GM19023 (cell line): ENCODE results near the gene RPA1.
"Not testable (repeated sequence)": the region's sequence is repeated elsewhere in the genome, so short reads cannot be mapped to it uniquely, and the experiment has no call there.

ENCODE experiments used
- ATAC-seq: cut with Tn5 transposase; IDR thresholded peaks from one replicate; pipeline ENCODE4 v1.9.1; 2021; ENCODE audit warnings: mild to moderate bottlenecking, moderate library complexity; ENCODE audit not compliant: unreplicated experiment

Gene RPA1

DNA sequence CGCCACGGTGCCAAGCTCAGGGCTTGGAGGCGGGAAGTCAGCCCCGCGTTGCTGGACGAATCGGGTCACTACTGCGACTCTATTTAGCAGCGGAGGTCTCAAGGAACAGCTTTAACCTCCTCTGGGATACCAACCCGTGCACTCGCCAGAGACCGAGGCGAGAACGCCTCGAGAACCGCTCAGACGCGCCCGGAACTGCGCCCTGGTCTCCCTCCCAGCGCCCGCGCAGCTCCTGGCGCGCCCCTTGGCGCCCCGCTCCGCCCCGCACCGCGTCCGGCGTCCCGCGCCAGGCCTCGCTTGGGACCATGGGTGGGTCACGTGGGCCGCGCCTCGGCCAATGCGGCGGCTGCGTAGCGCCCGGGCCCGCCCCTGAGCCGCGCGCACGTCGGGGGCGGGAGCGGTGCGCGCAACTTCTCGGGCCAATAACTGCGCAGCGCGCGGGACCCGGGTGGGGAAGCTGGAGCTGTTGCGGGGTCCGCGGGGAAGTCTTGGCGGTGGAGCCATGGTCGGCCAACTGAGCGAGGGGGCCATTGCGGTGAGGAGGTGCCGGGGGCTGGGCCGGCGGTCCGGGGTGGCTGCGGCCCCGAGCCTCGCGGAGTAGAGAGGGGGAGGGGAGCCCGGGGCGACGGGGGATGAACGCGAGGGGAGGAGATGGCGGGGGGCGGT is at the start of gene RPA1, which contains the start of gene SMYD4:
TSS of gene RPA1 (plus strand) at position 414 of the 666 bp plus-strand sequence. CDS start at position 503, 89 bp downstream.
TSS of gene SMYD4 (minus strand) at position 311 of the 666 bp plus-strand sequence. CDS start 1,908 bp downstream, outside the sequence.
- ATAC-seq: peak; percentile 87

DNA sequence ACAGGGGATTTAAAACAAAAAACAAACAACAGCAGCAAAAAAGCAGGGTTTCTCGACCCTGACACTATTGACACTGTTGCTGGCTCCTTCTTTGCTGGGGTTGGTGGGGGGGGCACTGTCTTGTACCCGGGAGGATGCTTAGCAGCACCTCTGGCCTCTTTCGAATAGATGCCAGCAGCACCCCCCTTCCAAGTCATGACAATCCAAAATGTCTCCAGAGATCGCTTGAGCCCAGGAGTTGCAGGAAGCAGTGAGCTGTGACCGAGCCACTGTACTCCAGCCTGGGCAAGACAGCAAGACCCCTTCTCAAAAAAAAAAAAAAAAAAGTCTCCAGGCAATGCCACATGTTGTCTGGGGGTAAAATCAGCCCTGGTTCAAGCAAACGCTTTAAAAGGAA is 47.6 kb upstream of the RPA1 start:
- ATAC-seq: no peak

DNA sequence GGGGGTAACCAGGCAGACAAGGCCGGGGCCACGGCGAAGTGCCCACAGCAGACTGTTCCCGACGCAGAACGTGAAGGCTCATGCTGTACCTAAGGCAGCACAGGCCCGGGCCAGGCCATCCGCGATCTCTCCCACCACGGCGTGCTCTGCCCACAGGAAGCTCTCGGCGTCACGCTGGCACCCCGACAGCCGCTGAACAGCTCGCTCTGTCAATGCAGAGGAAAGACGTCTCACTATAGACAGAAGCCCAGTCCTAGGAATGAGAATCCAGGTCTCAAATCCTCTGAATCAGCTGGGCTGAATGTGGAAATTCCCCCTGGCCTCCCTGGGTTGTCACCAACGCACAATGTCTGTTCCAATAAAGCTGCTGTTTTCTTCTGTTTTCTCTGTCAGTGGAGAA is 46.5 kb upstream of the RPA1 start:
- ATAC-seq: no peak

DNA sequence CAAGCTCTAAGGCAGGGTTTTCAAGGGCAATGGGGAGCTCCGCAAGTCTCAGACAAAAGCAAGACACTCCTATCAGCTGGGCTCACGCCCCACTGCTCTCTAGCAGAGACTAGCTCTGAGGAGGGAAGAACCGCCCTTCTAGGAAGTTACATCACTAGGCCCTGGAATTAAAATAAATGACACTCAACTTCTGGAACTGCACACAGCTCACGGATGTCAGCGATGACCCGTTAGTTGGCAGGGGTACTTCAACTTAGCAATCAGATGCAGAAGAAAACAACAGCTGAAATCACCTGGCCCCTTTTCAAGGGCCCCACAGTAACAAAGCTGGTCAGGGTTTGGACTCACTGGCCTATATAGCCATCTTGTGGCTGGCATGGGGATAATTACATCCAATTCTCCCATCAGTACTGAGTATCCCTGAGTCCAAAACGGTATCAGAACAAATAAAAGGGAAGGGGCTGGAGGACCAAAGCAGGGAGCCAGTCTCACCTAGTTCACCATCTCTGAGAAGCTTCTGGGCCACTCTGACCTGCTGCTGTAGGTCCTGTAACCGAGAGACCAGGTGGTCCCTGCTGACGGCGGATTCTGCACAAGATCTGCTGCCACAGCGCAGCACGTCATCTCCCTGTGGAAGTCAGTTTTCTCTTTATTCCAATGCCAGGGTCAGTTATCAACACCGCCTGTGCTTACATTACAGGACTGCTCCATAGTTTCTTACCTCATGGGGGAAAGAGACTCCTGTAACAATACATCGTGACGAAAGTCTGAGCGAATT is 45.8 kb upstream of the RPA1 start:
- no peak for ATAC-seq

DNA sequence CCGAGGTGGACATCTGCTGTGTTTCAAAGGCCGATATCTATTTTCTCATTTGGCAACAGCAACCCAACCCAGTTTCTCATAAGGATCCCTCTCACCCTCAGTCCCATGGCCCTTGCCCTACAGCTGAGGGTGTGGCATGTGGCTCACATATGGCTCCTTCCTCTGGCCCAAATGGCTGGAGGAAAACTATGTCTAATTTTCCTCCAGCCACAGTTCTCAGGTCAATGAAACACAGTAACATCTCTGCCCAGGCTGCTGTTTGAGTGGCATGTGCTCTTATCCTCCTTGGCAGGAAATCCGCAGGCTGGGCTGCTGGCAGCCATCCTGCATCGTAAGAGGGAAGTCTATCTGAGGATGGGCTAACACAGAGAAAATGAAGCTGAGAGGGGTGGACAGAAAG is 43.9 kb upstream of the RPA1 start:
- no peak for ATAC-seq

DNA sequence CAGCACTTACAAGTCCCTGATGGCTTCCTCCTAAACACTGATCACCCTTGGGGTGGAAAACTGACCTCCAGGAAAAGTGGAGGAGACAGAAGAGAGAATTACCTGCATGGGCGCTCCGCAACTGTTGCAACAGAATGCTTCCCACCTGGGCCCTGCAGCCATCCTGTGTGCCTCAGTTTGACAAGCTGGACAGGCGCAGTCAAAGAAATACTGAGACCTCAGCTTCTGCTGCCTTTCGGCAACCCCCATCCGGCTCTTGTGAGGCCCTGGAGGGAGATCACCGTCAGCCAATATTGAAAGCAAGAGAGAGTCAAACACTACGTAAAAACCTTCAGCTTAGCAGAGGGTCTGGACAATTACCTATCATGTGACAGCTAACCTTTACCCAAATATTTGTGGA is 43.1 kb upstream of the RPA1 start:
- no peak for ATAC-seq

DNA sequence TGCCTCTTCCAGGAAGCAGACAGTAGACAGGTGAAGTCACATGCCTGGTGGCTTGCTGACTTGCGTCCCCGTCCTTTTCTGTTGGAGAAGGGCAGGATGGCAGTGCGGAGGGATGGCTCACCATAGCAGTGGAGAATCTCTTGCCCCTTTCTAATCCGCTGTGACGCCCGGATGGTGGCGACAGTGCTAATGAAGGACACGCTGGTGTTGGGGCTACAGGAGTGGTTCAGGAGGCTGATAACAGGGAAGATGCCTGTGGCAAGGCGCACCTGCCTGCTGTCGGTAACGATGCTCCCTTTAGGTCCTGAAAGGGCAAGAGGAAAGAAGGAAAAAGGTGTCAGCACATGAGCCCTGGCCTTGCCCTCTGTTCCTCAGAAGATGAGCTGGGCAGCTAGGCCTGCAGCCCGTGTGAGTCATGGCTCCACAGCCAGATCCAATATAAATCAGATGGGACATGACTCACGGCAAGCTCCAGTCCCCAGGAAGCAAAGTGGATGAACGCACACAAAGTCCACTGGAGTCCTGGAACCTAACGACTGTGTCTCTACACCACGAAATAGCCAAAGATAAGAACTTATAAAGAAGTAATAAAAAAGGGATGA is 42.4 kb upstream of the RPA1 start:
- no peak for ATAC-seq

DNA sequence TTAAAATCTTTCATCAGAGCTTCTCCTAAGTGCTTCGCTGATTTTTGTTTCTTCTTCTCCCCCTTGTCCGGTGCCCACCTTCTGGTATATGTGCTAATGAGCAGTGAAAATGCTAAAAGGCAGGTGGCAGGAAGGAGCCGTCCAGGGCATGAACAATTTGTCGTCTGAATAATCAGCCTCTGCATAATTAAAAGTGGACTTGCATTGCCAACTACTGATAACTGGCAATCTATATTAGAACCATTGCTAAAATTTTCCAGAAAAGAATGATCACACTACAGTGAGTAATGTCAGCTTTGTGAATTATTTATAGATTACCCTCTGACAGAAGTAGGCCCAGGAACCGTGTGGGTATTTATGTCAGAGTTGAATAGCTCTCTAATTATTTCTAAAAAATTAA is 39.9 kb upstream of the RPA1 start:
- ATAC-seq: no peak

DNA sequence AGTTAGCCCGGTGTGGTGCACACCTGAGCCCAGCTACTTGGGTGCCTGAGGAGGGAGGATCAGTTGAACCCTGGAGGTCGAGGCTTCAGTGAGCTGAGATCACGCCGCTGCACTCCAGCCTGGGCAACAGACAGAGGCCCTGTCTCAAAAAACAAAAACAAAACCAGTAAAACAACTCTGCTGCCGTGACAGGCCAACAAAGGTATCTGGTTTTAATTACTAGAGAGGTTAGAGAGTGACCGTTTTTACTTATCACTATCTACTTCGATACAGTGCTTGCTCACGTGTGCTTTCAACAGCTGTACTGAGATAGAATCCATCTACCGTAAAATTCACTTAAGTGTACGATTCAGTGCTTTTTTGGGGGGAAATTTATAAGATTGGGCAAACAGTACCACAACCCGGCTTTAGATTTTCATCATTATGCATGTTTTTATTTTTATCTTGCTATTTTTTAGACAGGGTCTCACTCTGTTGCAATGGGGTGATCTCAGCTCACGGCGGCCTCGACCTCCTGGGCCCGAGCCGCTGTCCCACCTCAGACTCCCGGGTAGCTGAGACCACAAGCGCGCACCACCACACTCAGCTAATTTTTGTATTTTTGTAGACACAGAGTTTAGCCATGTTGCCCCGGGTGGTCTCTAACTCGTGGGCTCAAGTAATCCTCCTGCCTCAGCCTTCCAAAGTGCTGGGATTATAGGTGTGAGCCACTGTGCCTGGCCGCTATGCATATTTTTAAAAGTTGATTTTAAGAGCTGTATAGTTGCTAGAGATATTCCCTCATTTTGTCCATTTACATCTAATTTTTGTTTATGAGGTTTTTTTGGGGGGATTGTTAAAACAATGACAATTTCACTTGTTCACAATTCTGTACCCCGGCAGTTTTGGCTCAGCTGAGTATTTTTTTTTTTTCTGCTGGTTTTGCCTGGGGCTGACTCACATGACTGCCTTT is 37.0 kb upstream of the RPA1 start:
- no peak for ATAC-seq

DNA sequence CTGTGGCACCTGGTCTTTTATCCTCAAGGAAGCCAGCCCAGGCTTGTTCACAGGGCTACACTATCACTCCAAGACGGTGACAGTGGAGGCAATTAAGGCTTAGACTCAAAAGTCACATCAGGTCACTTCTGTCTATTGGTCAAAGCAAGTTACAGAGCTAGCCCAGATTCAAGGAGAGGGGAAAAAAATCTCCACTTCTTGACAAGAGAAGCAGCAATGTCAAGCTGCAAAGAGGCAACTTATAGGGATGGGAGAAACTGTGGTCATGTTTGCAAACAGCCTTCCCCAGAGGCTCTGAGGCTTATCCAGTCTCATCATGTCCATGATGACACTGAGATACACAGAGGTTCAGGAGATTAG is 36.4 kb upstream of the RPA1 start:
- no peak for ATAC-seq

DNA sequence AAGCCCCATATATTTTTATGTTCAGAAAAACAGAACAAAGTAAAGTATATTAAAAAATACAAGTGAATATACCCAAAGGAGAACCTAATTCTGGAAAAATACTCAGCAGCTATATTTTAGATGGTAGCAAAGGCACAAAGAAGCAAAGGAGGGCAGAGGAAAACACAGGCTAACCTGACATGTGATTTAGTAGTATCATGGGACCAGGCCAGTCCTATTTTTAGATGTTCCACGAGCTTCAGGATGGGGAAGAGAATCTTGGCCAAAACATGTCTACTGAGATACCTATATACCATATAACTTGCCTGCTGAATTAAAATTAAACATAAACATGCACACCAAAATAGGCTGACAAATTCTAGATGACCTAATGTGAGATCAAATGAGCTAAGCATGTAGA is 33.0 kb upstream of the RPA1 start:
- ATAC-seq: no peak

DNA sequence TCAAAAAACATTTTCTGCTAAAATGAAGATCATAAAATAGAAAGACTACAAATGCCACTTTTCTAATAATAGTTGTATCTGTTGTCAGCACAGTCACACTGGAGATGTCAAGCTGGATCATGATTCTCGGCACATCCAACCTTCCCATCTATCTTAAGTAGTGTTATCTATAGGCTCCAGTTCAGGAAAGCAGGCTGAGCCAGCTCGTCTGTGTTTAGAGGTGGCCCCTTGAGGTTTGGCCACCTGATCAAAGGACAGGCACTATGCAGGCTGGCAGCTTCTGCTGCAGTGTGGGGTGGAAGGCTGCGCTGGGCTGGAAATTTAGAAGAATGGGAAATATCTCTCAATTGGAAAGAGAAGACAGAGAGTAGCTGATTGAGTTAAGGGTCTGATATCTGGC is 32.5 kb upstream of the RPA1 start:
- ATAC-seq: no peak

DNA sequence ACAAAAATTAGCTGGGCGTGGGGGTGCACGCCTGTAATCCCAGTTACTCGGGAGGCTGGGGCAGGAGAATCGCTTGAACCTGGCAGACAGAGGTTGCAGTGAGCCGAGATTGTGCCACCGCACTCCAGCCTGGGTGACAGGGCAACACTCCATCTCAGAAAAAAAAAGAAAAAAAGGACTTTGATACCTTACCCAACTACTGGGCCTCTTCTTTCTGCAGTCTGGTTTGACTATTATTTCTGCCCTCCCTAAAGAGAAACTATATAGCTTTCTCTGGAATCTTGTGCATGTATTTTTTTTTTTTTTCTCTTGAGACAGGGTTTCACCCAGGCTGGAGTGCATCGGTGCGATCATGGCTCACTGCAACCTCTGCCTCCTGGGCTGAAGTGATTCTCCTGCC is 32.0 kb upstream of the RPA1 start:
- ATAC-seq: not testable (repeated sequence)

DNA sequence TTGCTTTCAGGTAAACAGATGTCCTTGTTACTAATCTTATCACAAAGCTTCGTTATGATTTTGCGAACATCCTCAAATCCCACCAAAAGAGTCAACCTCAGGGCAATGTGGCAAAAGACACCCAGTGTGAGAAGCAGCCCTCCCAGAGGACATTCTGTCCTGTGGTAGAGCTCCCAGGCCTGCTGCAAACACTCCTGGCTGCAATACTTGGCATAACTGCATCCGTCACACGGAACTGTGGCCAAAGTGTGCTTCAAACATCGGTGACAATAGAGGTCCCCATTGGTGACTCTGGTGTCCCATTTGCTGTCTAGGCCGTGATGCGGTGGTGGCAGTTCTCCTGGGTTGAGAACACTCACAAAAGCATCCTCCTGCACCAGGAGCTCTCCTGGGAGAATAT is 29.6 kb upstream of the RPA1 start:
- ATAC-seq: no peak

DNA sequence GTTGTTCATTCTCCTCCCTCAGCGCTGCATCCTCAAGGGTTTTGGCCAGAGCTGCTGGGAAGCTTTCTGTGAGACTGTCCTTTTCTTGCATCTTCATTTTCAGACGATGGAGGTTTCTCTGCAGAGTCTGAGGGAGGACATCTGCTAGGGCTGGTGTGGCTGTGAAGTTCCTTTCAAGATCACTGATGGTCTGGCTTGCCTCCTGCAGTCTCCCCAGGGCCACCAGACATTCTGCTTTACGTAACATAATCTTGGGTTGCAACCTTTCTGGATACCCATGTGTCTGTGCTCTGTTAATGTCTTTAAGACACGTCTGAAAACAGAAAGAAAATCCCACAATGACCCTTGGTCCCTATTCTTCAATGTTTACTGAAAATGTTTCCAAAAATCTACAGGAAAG is 29.1 kb upstream of the RPA1 start:
- ATAC-seq: no peak

DNA sequence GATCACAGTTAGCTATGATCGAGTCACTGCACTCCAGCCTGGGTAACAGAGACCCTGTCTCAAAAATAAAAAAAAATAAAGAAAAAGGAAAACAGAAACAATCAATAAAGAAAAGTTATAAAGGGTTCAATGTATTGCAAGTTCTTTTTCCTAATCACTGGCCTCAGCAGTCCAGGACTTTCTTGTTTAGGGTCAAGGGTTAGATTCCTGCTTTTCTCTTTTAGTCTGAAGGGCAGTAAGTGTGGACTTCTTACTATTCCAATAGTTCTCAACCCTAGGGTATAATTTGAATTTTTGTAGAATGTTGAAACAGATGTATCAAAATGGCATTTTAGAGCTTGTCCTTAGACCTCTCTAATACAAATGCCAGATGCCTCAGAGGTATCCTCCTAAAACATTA is 27.4 kb upstream of the RPA1 start:
- ATAC-seq: no peak

DNA sequence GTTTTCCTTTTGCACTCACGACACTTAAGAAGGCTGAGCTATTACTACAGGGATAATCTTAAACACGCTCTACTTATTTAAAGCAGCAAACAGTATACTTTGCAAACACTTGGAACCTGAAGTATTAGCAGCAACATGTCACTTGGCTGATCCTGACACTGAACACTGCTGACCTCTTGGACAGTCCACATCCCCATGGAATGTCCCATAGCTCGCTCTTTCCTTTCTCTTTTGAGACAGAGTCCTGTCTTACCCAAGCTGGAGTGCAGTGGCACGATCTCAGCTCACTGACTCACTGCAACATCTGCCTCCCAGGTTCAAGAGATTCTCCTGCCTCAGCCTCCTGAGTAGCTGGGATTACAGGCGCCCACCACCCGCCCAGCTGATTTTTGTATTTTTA is 26.5 kb upstream of the RPA1 start:
- ATAC-seq: no peak

DNA sequence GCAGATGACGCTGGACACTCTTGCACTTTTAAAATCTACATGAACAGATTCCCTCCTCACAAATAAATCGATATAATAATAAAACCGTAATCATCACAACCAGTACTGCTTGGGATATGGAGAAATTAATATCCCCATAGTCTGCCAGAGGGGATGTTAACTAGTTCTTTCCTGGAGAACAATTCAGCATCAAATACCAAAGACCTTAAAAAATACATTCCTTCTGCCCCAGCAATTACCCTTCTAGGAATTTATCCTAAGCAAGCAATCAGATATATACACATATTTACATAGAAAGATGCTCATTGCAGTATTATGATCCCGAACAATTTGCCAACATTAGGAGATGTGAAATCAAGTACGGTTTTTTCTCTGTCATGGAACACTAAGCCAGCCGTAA is 21.9 kb upstream of the RPA1 start:
- ATAC-seq: no peak

DNA sequence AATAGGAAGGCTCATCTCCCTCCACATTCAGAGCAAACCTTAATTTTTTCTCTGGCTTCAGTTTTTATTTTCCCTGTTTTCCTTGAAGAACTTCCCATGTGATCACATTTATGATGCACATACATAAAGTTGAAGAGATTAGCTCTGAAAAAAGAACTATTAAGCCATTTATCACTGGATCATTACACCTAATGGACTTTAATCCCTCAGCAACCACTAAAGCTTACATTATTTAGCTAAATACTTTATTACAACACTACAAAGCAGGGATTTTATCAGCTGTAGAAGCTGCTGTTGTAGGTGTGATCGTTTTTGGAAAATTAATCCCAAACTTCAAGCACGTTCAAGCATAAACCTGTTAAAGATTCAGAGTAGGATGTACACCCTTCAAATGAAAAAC is 21.2 kb upstream of the RPA1 start:
- no peak for ATAC-seq

DNA sequence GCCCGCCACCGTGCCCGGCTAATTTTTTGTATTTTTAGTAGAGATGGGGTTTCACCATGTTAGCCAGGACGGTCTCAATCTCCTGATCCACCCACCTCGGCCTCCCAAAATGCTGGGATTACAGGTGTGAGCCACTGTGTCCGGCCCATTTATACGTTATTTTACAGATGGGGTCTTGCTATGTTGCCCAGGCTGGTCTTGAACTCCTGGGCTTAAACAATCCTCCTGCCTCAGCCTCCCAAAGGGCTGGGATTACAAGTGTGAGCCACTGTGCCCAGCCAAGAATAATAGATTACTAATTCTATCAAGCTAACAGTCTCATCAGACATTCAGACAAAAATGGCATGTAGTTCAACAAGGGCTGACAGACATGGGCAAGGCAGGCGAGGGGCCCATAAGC is 20.0 kb upstream of the RPA1 start:
- ATAC-seq: not testable (repeated sequence)

DNA sequence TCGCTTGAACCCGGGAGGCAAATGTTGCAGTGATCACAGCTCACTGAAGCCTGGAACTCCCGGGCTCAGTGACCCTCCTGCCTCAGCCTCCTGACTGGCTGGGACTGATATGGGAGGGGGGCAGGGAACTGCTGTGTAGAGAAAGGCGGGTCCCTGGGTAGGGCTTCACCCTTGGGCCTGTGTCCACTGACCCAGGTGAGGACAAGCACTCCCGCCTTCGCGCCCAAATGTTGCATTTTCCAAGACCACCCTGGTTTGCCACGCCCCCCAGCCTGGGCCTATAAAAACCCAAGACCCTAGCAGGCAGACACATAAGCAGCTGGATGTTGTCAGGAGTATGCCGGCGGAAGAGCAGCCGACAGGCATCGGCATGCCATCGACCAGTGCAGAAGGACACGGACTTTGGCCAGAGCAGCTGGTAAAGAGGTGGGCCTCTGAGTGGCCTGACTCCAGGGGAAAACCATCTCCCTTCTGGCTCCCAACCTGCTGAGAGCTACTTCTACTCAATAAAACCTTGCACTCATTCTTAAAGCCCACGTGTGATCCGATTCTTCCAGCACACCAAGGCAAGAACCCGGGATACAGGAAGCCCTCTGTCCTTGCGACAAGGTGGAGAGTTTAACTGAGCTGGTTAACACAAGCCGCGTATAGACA is 19.2 kb upstream of the RPA1 start:
- ATAC-seq: no peak
